Fibroblast of the aortic adventitia (primary cell): Measurements from ENCODE around the gene GPR153. TPM values are rescaled to one million over a fixed set of nuclear protein-coding genes. Genes with fewer than 3 reads are reported as not detected.
"Not testable (repeated sequence)": the region's sequence is repeated elsewhere in the genome, so short reads cannot be mapped to it uniquely, and the experiment has no call there.

Experiments used
- DNase-seq: peaks from one replicate; pipeline ENCODE4 v3.0.0-alpha.2; 2010; ENCODE audit warnings: low read depth
- H3K4me3 ChIP-seq: 2 replicates; pipeline ENCODE4 v1.5.1; 2011; ENCODE audit warnings: low read depth, mild to moderate bottlenecking, control low read depth, low read length, moderate library complexity
- total RNA-seq: library from RNA; depleted of rRNA; stranded (reverse); fragments of >200 nt; gene quantifications from 2 replicates; pipeline ENCODE4 v1.2.3, GENCODE V29; 2012; ENCODE audit warnings: low replicate concordance
- TF ChIP-seq, protein P1 (sequence below): IDR thresholded peaks from 2 replicates; pipeline ENCODE4 v1.5.1; 2011; ENCODE audit warnings: mild to moderate bottlenecking, low read length, control low read depth, inconsistent platforms; ENCODE audit not compliant: insufficient read depth

The GPR153 gene
- total RNA-seq, 1 donor, result 9.9 TPM

GRCh38 chr1:6222636-6223035, 38.3 kb downstream of the GPR153 start:
- peak; percentile 73 for DNase-seq
- H3K4me3 ChIP-seq, result no peak overlapping the region
- TF ChIP-seq, protein P1, sequence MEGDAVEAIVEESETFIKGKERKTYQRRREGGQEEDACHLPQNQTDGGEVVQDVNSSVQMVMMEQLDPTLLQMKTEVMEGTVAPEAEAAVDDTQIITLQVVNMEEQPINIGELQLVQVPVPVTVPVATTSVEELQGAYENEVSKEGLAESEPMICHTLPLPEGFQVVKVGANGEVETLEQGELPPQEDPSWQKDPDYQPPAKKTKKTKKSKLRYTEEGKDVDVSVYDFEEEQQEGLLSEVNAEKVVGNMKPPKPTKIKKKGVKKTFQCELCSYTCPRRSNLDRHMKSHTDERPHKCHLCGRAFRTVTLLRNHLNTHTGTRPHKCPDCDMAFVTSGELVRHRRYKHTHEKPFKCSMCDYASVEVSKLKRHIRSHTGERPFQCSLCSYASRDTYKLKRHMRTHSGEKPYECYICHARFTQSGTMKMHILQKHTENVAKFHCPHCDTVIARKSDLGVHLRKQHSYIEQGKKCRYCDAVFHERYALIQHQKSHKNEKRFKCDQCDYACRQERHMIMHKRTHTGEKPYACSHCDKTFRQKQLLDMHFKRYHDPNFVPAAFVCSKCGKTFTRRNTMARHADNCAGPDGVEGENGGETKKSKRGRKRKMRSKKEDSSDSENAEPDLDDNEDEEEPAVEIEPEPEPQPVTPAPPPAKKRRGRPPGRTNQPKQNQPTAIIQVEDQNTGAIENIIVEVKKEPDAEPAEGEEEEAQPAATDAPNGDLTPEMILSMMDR, result no peak

- H3K4me3 ChIP-seq, result no peak overlapping the region
- no peak for DNase-seq
- TF ChIP-seq, protein P1, result no peak
These were observed 39.6 kb downstream of the GPR153 start for GRCh38 chr1:6221210-6221784.

DNA sequence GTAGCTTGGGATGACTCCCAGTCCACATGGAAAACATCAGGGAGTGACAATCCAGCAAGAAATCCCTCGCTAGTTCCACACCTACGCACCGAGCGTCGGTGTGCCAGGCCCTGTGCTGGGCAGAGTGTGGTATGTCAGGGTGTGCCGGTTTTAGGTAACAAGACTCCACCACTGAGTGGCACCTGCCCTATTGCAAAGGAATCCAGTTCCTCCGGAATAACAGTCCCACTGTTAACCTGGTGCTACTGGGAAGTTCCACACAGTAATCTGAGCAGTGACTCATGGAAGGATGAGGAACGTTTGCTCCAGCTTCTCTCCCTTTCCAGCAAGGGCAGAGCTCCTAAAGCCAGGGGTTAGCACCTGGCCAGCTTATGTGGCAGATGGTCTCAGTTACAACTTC, 40.7 kb downstream of the GPR153 start:
- TF ChIP-seq, protein P1, result no peak
- no peak overlapping the region for H3K4me3 ChIP-seq
- DNase-seq, result no peak

GRCh38 chr1:6219641-6220040, 41.3 kb downstream of the GPR153 start:
- H3K4me3 ChIP-seq, DNase-seq: not testable (repeated sequence)

DNA sequence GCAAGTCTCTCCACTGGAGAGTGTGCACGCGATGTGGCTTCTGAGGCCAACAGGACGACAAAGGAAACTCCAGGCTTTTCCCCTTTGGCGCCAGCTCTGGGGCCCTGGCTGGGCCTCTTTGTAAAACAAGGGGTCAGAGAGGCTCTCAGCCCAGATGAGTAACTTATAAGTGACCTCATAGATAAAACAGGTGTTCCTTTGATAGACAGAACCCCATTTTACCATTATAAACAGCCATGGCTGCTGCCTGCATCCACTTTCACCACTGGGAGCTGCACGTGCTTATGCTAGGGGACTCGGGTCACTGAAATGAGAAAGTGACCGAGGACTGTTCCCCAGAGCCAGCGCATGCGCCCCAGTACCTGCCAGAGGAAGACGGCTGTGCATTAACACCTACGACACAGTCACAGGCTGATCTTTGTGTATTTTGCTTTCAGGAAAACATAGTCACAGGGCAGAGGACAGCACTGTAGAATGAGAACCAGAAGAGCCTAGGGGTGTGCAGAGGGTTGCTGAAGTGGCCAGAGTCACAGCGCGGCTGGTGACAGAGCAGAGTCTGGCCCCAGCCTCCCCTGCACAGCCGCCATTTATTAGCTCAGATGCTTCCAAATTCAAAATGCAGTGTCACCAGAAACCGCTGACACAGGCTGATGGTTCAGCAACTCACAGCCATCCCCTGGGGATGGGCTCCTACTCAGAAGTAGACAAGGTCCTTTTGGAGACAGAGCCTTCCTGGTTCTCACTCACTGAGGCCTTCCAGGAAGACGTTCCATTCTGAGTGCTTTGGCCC, 42.3 kb downstream of the GPR153 start:
- TF ChIP-seq, protein P1, result no peak
- no peak overlapping the region for H3K4me3 ChIP-seq
- DNase-seq, result no peak

GRCh38 chr1:6212193-6212959, 48.5 kb downstream of the GPR153 start:
- no peak for DNase-seq
- H3K4me3 ChIP-seq, result no peak overlapping the region
- TF ChIP-seq, protein P1, result no peak

DNA sequence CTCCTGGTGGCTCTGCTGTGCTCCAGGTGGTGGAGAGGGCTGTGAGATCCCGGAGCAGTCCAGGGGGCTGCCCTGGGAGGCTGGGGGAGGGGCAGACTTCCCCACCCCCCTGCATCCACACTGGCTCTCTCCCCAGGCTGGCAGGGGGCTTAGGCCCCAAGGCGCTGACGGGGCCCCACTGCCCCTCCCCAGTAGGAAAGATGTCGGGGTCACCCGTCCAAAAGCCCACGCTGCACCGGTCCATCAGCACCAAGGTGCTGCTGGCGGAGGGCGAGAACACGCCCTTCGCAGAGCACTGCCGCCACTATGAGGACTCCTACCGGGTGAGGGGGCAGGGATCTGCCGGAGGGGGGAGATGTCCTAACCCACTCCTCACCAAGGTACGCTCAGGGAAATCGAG, 49.2 kb downstream of the GPR153 start:
- no peak overlapping the region for H3K4me3 ChIP-seq
- no peak for DNase-seq
- TF ChIP-seq, protein P1, result no peak
